DND-41 (cell line): ENCODE results near the gene TPM2.

Experiments
- EZH2 ChIP-seq: IDR thresholded peaks from 3 replicates; pipeline ENCODE4 v1.6.1; 2012; ENCODE audit warnings: borderline replicate concordance, low read depth, mild to moderate bottlenecking, moderate library complexity, low read length, inconsistent platforms; ENCODE audit not compliant: severe bottlenecking
- TF ChIP-seq, protein P1 (sequence below): IDR thresholded peaks from 2 replicates; pipeline ENCODE4 v1.5.1; 2012; ENCODE audit warnings: borderline replicate concordance, low read length, moderate library complexity, mild to moderate bottlenecking; ENCODE audit not compliant: poor library complexity, severe bottlenecking; ENCODE audit errors: extremely low read depth

DNA sequence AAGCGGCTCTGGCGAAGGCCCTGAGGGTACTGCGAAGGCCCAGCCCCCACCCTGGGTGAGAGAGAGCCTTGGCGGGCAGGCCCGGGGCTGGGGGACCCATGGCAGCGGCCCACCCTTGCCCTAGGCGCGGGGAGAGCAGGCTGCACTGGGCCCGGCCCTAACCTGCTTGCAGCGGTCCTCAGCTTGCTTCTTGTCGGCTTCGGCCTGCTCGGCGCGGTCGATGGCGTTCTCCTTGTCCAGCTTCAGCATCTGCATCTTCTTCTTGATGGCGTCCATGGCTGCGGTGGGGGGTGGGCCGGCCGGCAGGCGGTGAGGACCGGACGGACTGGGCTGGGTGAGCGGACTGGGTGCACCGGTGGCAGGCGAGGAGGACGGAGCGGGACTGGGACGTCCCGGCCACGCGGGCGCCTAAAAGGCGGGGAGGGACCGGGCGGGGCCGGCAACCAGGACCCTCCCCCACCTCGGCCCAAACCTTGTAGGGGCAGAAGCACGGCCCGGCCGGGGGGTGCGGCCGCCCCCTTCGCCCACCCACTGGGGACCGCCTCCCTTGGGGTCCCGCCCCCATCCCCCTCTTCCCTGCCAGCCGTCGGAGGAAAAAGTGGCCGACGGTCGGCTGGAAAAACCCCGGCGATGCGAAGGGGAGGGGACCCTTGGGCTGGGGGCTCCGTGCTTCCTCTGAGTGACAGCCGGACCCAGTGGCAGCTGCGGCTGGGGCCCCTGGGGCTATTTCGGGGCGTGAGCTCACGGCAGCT lies at the start of gene TPM2:
- TF ChIP-seq, protein P1, sequence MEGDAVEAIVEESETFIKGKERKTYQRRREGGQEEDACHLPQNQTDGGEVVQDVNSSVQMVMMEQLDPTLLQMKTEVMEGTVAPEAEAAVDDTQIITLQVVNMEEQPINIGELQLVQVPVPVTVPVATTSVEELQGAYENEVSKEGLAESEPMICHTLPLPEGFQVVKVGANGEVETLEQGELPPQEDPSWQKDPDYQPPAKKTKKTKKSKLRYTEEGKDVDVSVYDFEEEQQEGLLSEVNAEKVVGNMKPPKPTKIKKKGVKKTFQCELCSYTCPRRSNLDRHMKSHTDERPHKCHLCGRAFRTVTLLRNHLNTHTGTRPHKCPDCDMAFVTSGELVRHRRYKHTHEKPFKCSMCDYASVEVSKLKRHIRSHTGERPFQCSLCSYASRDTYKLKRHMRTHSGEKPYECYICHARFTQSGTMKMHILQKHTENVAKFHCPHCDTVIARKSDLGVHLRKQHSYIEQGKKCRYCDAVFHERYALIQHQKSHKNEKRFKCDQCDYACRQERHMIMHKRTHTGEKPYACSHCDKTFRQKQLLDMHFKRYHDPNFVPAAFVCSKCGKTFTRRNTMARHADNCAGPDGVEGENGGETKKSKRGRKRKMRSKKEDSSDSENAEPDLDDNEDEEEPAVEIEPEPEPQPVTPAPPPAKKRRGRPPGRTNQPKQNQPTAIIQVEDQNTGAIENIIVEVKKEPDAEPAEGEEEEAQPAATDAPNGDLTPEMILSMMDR = no peak
- TF ChIP-seq EZH2 = no peak
